NB4 (cell line): ENCODE measurements around the gene IFI30.

Source experiments
- POLR2A ChIP-seq: IDR thresholded peaks from 2 replicates; pipeline ENCODE4 v1.6.1; 2011; ENCODE audit warnings: mild to moderate bottlenecking; ENCODE audit not compliant: insufficient read length; ENCODE audit errors: extremely low read depth
- TF ChIP-seq, protein P1 (sequence below): IDR thresholded peaks from one replicate; pipeline ENCODE4 v1.5.1; 2012; ENCODE audit warnings: low read depth, low read length

DNA sequence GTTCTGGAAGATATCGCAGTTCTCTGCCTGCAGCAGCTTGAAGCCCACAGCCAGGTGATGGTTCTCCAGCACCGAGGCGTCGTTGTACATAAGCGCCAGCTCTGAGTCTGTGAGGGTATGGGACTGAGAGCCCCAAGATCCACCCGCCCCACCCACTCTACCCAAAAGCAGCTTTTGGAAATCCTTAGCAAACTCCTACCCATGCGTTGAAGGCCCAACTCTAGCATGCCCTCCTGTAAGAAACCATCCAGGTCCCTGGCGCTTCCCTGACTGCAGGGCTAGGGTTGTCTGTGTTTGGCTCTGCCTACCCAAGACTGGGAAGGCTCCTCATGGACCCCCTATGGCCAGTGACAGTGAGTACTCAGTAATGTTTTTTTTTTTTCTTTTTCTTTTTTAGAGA, 43.2 kb downstream of the IFI30 start:
- TF ChIP-seq, protein P1, sequence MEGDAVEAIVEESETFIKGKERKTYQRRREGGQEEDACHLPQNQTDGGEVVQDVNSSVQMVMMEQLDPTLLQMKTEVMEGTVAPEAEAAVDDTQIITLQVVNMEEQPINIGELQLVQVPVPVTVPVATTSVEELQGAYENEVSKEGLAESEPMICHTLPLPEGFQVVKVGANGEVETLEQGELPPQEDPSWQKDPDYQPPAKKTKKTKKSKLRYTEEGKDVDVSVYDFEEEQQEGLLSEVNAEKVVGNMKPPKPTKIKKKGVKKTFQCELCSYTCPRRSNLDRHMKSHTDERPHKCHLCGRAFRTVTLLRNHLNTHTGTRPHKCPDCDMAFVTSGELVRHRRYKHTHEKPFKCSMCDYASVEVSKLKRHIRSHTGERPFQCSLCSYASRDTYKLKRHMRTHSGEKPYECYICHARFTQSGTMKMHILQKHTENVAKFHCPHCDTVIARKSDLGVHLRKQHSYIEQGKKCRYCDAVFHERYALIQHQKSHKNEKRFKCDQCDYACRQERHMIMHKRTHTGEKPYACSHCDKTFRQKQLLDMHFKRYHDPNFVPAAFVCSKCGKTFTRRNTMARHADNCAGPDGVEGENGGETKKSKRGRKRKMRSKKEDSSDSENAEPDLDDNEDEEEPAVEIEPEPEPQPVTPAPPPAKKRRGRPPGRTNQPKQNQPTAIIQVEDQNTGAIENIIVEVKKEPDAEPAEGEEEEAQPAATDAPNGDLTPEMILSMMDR = no peak
- no peak for TF ChIP-seq POLR2A
